ENCODE data around the gene ARHGEF28. TPM values are rescaled to one million over a fixed set of nuclear protein-coding genes. Genes with fewer than 3 reads are reported as not detected.

ARHGEF28 gene
- total RNA-seq, 1 donor from 2014 or later = 37.4 TPM

DNA sequence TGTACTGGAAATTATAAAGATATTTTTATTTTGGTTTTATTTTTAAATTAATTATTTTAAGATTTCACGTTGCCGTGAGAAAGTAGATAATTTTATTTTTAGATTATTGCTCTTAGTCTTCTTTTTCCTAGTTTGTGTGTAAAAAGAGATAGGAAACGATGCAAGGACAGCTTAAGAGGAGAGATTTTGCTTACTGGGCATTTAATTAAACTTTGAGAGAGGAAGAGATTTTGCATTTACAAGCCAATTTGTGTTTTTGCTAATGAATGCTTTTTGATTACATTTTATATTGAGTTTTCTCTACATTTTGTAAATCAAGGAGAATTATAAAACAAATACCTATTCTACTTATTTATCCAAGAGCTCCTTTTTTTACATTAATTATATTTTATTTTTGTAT, 64.0 kb downstream of the ARHGEF28 start:
- Histone ChIP-seq H3K4me3 (ENCODE audit: low read depth, low read length) (no peak overlapping the region), H3K36me3 (ENCODE audit: control insufficient read depth, insufficient read depth, low read length) (no peaks in the 10 kb centered on the region), H3K27me3 (ENCODE audit: control insufficient read depth, insufficient read depth, low read length) (no peaks in the 10 kb centered on the region)
- FAIRE-seq (no peak), DNase-seq (ENCODE audit: low read depth) (no peak)
- TF ChIP-seq, protein P1, sequence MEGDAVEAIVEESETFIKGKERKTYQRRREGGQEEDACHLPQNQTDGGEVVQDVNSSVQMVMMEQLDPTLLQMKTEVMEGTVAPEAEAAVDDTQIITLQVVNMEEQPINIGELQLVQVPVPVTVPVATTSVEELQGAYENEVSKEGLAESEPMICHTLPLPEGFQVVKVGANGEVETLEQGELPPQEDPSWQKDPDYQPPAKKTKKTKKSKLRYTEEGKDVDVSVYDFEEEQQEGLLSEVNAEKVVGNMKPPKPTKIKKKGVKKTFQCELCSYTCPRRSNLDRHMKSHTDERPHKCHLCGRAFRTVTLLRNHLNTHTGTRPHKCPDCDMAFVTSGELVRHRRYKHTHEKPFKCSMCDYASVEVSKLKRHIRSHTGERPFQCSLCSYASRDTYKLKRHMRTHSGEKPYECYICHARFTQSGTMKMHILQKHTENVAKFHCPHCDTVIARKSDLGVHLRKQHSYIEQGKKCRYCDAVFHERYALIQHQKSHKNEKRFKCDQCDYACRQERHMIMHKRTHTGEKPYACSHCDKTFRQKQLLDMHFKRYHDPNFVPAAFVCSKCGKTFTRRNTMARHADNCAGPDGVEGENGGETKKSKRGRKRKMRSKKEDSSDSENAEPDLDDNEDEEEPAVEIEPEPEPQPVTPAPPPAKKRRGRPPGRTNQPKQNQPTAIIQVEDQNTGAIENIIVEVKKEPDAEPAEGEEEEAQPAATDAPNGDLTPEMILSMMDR (IDR thresholded peaks at IDR 0.05; ENCODE audit: insufficient read depth, low read length, severe bottlenecking) = no peak

DNA sequence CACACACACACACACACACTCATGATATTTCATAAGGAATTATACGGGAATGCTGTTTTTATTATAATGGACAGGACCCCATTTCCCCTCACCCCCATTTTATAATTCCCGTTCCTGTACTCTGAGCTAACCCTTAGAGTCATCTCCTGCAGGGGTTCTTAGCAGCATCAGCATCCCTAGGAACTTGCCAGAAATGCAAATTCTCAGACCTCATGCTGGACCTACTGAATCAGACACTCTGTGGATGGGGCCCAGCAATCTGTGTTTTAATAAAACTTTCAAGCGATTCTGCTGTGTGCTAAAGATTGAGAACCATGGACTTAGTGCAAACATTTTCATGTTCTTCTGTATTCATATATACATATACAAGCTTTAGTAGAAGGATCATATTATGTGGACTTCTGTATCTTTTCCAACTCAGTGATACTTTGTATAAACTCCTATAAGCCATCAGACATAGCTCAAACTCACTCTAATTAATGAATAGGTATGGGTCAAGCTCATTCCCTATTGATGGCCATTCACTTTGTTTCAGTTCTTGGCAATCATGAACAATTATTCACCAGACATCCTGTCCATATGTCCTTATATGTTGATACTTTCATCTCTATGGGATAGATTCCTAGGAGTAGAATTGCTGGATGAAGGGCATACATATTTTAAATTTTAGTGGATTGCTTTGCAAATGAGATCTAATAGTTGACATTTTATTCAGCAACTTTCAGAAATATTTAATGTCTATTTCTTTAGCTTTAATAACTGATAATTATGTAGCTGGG, 65.5 kb downstream of the ARHGEF28 start:
- no peak for DNase-seq (ENCODE audit: low read depth)
- no peaks in the 10 kb centered on the region for H3K27me3 ChIP-seq (ENCODE audit: control insufficient read depth, insufficient read depth, low read length)
- no peak overlapping the region for H3K4me3 ChIP-seq (ENCODE audit: low read depth, low read length)
- TF ChIP-seq, protein P1 (IDR thresholded peaks at IDR 0.05; ENCODE audit: insufficient read depth, low read length, severe bottlenecking) = no peak
- FAIRE-seq = no peak
- H3K36me3 ChIP-seq (ENCODE audit: control insufficient read depth, insufficient read depth, low read length) = no peaks in the 10 kb centered on the region

DNA sequence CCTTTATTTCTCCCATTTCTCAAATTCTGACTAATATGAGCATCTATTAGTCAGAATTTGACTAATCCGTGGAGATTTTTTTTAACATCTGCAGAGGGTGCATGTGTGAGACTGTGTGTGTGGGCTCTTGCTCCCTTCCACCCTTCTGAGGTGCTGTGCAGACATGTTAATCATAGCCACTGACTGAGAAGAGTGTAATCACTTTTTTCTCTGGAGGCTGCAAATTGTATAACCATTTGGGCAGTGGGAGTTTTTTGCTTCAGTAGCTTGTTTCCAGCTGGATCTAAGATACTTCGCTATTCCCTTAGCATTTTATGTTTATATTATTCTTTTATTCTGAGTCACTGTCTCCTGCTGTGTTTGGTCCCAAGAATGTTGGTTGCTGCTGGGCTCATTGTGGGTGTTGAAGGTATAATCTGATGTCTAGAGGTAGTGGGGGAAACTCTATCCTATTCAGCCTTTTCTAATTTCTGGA, 66.2 kb downstream of the ARHGEF28 start:
- no peaks in the 10 kb centered on the region for H3K27me3 ChIP-seq (ENCODE audit: control insufficient read depth, insufficient read depth, low read length)
- FAIRE-seq (no peak), DNase-seq (ENCODE audit: low read depth) (peak; percentile 93)
- no peak overlapping the region for H3K4me3 ChIP-seq (ENCODE audit: low read depth, low read length)
- H3K36me3 ChIP-seq (ENCODE audit: control insufficient read depth, insufficient read depth, low read length) = no peaks in the 10 kb centered on the region
- TF ChIP-seq, protein P1 (IDR thresholded peaks at IDR 0.05; ENCODE audit: insufficient read depth, low read length, severe bottlenecking) = no peak

DNA sequence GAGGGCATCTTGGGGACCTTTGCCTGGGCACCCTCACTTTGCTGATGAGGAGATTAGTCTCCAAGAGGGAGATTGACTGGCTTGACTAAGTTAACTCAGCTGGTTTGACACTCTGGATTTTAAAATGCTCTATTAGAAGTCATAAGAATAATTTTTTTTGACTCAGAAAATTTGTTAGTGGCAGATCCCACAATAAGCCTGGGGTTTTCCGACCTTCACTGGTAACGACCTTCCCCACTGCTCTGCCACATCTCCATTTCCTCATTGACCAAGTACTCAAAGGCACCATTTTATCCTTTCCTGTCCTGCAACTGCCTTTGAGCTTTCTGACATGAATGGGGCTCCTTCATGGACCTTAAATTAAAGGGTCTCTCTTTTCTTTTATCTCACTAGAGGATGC, 67.0 kb downstream of the ARHGEF28 start:
- H3K4me3 ChIP-seq (ENCODE audit: low read depth, low read length) = no peak overlapping the region
- no peaks in the 10 kb centered on the region for H3K27me3 ChIP-seq (ENCODE audit: control insufficient read depth, insufficient read depth, low read length)
- TF ChIP-seq, protein P1 (IDR thresholded peaks at IDR 0.05; ENCODE audit: insufficient read depth, low read length, severe bottlenecking) = no peak
- FAIRE-seq (no peak), DNase-seq (ENCODE audit: low read depth) (no peak)
- H3K36me3 ChIP-seq (ENCODE audit: control insufficient read depth, insufficient read depth, low read length) = peaks cover 1% of the 10 kb centered on the region

DNA sequence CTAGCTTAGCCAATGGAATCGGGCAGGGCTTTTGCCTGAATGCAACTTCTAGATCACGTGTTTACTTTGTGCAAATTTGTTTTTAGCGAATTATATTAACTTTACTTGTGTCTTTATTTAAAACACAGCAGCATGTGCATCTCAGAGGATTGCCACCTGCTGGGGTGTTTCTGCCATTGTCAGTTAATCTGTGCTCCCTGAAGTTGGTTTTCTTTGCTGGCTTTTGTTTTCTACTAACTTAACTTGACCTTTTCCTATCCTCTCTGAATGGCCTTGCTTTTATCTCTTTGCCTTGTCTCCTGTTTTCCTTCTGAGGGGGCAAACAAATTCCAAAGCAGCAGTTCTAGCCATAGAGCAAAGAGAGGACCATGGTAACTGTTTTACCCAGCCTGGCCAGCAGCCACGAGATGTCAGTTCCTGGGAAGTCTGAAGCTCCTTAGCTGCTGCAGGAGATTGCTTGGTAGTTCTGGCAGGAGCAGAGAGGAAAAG, 67.6 kb downstream of the ARHGEF28 start:
- H3K36me3 ChIP-seq (ENCODE audit: control insufficient read depth, insufficient read depth, low read length) = peaks cover 1% of the 10 kb centered on the region
- H3K27me3 ChIP-seq (ENCODE audit: control insufficient read depth, insufficient read depth, low read length) = no peaks in the 10 kb centered on the region
- no peak overlapping the region for H3K4me3 ChIP-seq (ENCODE audit: low read depth, low read length)
- TF ChIP-seq, protein P1 (IDR thresholded peaks at IDR 0.05; ENCODE audit: insufficient read depth, low read length, severe bottlenecking) = peak; percentile 71
- DNase-seq (ENCODE audit: low read depth) (peak; percentile 29), FAIRE-seq (no peak)

Data from bronchial epithelial cell (primary cell).